Measurements from ENCODE around the gene KIAA0232. TPM values are rescaled to one million over a fixed set of nuclear protein-coding genes. Genes with fewer than 3 reads are reported as not detected.
A peak's percentile ranks its signal among the peaks of the same experiment; 100 is the strongest.

The KIAA0232 gene
- total and polyA plus RNA-seq, 12 donors = 7.3 to 45.2 (median 27.4) TPM

DNA sequence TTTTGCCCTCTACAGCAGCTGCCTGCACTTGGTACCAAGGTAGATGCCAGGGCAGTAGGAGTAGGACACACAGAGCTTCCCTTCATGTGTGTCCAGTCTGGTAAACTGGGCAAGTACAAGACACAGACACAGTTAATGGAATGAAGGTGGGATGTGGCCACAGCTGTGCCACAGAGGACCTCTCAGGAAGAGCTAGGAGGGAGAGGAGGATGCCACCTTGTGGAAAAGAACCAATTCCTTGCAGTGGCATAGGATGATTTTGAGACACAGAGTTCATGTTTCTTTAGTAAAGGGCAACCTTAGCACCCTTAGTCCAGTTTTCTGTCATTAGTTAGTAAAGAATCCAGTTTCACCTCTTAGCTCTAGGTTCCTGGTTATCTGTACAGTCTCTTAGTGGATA, 90.8 kb downstream of the KIAA0232 start:
- no peak for TF ChIP-seq POLR2A (IDR thresholded peaks at IDR 0.05)
- TF ChIP-seq, protein P1, sequence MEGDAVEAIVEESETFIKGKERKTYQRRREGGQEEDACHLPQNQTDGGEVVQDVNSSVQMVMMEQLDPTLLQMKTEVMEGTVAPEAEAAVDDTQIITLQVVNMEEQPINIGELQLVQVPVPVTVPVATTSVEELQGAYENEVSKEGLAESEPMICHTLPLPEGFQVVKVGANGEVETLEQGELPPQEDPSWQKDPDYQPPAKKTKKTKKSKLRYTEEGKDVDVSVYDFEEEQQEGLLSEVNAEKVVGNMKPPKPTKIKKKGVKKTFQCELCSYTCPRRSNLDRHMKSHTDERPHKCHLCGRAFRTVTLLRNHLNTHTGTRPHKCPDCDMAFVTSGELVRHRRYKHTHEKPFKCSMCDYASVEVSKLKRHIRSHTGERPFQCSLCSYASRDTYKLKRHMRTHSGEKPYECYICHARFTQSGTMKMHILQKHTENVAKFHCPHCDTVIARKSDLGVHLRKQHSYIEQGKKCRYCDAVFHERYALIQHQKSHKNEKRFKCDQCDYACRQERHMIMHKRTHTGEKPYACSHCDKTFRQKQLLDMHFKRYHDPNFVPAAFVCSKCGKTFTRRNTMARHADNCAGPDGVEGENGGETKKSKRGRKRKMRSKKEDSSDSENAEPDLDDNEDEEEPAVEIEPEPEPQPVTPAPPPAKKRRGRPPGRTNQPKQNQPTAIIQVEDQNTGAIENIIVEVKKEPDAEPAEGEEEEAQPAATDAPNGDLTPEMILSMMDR (IDR thresholded peaks at IDR 0.05) = peak in 1 of 6 experiments; percentile 22
- Histone ChIP-seq H3K36me3 (replicated peaks in 1 of 2) (peaks cover 0 to 48% of the 10 kb centered on the region in 2 donors), H3K4me1 (replicated peaks in 1 of 2) (no peaks in the 10 kb centered on the region), H3K27ac (no peak overlapping the region), H3K9me3 (replicated peaks in 1 of 3) (no peaks in the 10 kb centered on the region), H3K4me3 (no peak overlapping the region), H3K27me3 (no peaks in the 10 kb centered on the region)
- intact Hi-C loops (cut with DNase I) = loop anchor here in 1 of 2 donors (5.0 kb wide), 1 partner anchor 96 kb away; no protein-coding TSS in a partner anchor
- no peak for DNase-seq

GRCh38 chr4:6873792-6874461, 91.4 kb downstream of the KIAA0232 start:
- peak; percentile 73 to 90 (median 82) for DNase-seq
- no peaks in the 10 kb centered on the region for H3K9me3 ChIP-seq (replicated peaks in 1 of 3)
- TF ChIP-seq, protein P1 (IDR thresholded peaks at IDR 0.05) = peak; percentile 76 to 86 (median 82)
- TF ChIP-seq POLR2A (IDR thresholded peaks at IDR 0.05) = no peak
- H3K27me3 ChIP-seq = no peaks in the 10 kb centered on the region
- 31 to 43% (median 40%) methylated on average over 3 of the region's 3 CpGs for WGBS, 4 donors
- H3K27ac ChIP-seq = no peak overlapping the region
- intact Hi-C loops (cut with DNase I) = loop anchor here (2.0 to 5.0 kb wide), 2 partner anchors 97 to 153 kb away; no protein-coding TSS in a partner anchor
- H3K4me3 ChIP-seq = no peak overlapping the region
- H3K4me1 ChIP-seq (replicated peaks in 1 of 2) = no peaks in the 10 kb centered on the region
- peaks cover 0 to 52% of the 10 kb centered on the region in 2 donors for H3K36me3 ChIP-seq (replicated peaks in 1 of 2)

- intact Hi-C loops (cut with DNase I) = loop anchor here (2.0 to 5.0 kb wide), 2 partner anchors 98 to 154 kb away; no protein-coding TSS in a partner anchor
- Histone ChIP-seq H3K27me3 (no peaks in the 10 kb centered on the region), H3K36me3 (replicated peaks in 1 of 2) (peaks cover 0 to 58% of the 10 kb centered on the region in 2 donors), H3K4me3 (no peak overlapping the region), H3K9me3 (replicated peaks in 1 of 3) (no peaks in the 10 kb centered on the region), H3K4me1 (replicated peaks in 1 of 2) (no peaks in the 10 kb centered on the region), H3K27ac (no peak overlapping the region)
- no peak for TF ChIP-seq POLR2A (IDR thresholded peaks at IDR 0.05)
- TF ChIP-seq, protein P1 (IDR thresholded peaks at IDR 0.05) = no peak
- WGBS, 4 donors = 91 to 97% (median 92%) methylated on average over 4 of the region's 4 CpGs
- no peak for DNase-seq
These were observed 92.5 kb downstream of the KIAA0232 start for GRCh38 chr4:6874981-6875380.

- WGBS, 4 donors = 31 to 52% (median 35%) methylated on average over 1 to 4 of the region's 4 CpGs
- H3K9me3 ChIP-seq (replicated peaks in 1 of 3) = no peaks in the 10 kb centered on the region
- intact Hi-C loops (cut with DNase I) = loop anchor here (2.0 kb wide), 1 partner anchor 155 kb away; no protein-coding TSS in a partner anchor
- peaks cover 0 to 61% of the 10 kb centered on the region in 2 donors for H3K36me3 ChIP-seq (replicated peaks in 1 of 2)
- DNase-seq = peak in 5 of 7 donors; percentile 52 to 73 (median 60)
- TF ChIP-seq, protein P1 (IDR thresholded peaks at IDR 0.05) = no peak
- no peak for TF ChIP-seq POLR2A (IDR thresholded peaks at IDR 0.05)
- H3K27me3 ChIP-seq = no peaks in the 10 kb centered on the region
- no peak overlapping the region for H3K4me3 ChIP-seq
- no peak overlapping the region for H3K27ac ChIP-seq
- no peaks in the 10 kb centered on the region for H3K4me1 ChIP-seq (replicated peaks in 1 of 2)
These were observed 92.9 kb downstream of the KIAA0232 start for GRCh38 chr4:6875431-6875831.
